CD4-positive, alpha-beta T cell treated with Interleukin-6 at 100 ng/mL for 8 hours (primary cell): ENCODE results near the gene CACNA1S.

Source experiments
- DNase-seq: peaks from one replicate; pipeline ENCODE4 v3.0.0-alpha.2; 2020; ENCODE audit warnings: mixed read lengths, low spot score

The CACNA1S gene

DNA sequence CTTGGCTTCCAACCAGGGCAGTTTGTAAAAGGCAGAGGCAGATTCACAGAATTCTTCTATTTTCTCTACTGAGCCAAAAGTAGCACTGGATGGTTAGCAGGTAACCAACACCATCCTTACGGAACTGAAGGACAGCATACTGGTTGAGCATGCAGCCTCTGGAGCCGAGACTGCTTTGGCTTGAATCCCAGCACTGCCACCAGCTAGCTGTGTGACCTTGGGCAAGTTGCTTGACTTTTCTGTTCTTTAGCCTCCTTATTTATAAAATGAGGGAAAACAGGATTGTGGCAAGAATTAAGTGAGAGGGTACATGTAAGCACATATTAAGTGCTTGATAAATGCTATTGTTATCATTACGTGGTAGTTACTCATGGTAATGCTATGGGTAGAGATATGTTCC lies 19.5 kb downstream of the CACNA1S start:
- no peak for DNase-seq

DNA sequence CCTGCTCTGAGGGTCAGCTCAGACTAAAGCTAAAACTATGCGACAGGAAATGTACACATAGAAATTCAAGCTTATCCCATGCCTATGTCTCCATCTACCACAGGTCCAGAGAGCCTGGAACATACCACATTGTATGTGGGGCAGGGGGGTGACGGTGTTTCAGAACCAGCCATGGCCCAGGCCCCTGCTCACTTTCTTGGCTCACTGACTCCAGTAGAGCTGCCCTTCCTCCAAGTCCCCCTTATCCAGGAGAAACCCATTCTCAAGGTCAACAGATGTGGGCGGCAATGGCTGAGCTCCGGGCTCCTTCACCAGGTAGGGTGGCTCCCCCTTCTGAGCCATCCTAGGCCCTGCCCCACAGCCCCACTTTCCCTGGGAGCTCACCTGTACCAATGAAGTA lies 21.0 kb downstream of the CACNA1S start:
- DNase-seq, result no peak

DNA sequence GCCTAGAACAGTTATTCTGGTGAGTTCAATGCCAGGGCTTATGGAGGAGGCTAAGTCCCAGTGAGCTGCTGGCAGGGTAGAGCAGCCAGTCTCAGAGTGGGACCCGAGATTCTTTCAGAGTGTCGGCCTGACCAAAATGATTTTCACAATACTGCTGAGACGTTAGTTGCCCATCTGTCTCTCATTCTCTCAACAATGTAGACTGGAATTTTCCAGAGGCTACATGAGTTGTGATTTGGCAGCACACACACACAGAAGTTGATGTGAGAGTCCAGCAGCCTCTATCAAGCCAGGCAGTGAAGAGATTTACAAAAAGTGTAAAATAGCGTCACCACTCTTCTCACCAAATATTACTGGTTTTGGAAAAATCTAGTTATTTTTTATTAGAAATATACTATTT lies 21.7 kb downstream of the CACNA1S start:
- no peak for DNase-seq

DNA sequence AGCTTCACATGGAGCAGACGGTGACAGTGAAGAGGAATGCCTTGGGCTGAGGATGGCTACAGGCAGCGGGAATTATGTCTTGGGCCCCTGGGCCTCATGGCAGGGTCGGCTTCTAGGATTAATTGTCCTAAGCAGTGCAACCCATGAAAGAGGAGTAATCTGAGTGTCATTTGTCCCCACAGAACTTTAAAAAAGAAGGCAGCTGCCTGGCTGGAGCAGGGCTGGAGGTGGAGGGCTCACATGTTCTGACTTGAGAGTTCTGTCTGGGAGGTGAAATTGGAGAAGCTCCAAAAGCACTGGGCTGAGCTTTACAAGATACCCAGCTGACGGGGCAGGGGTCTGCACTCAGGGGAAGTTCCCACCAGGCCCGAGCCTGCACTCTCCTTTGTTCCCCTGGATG lies 22.6 kb downstream of the CACNA1S start:
- no peak for DNase-seq

DNA sequence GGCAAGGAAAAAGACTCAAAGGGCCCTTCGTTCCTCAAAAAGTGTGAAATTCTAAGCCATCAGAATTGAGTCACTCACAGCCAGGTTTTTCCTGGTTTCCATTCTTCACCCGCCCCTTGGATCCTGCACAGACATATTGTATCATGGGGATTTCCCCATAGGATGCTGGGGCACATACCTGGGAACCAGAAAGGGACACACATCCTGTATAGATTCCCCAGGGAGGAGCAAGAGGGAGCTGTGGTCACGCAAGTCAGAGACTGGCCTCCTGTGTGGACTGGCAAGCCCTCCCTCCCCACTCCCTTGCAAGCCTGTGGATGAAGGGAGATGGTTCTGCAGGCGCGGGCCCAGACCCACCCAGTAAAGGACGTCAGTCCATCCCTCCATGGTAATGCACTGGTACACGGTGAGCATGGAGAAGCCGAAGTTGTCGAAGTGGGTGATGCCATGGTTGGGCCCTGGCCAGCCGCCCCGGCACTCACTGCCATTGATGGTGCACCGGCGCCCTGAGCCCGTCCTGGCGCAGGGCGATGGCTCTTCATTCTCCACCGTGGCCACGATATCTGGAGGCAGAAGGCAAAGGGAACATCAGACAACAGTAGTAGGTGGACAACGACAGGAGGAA lies 23.2 kb downstream of the CACNA1S start:
- no peak for DNase-seq

DNA sequence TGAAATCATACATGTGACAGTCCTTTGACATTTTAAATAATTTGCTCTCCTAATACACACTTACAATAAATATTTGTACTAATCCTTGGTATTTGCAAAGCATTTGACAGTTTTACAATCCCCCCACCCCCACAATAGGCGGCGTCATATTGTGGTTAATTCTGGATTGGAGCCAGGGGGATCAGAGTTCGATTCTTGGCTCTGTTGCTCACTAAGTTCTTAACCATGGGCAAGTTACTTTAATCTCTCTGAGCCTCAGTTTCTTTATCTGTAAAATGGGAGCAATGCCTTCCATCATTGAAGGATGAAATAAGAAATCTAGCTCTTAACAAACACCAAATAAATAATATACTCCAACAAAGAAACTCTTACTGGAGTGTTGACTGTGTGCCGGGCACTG lies 23.8 kb downstream of the CACNA1S start:
- no peak for DNase-seq

DNA sequence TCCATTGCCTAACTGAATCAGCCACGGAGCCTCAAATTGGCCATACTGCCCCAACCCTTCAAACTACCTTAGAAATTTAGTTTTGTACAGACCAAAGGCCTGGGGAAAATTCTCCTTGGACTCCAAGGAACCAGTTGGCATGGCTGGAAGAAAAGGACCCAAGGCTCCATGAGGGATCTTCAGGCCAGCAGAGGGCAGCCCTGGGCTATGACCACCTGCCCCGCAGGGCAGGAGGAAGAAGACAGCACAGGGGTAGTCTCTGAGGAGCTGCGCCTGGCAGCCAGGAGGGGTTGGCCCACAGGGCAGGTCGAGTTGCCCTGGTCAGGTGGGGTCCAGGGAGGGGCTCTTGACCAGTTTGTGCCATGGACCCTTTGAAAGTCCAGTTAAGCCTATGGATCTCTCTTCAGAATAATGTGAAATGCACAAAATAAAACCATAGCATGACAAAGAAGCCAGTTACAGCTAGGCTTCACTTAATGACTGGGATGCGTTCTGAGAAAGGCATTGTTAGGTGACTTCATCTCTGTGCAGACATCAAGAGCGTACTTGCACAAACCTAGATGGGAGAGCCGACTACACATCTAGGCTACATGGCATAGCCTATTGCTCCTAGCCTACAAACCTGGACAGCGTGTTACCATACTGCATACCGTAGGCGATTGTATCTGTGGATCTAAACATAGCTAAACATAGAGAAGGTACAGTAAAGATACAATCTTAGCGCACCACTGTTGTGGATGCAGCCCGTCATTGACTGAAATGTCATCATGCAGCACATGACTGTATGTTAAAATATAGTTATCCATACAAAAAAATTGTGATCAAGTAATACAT lies 26.1 kb downstream of the CACNA1S start:
- DNase-seq, result peak; percentile 29

DNA sequence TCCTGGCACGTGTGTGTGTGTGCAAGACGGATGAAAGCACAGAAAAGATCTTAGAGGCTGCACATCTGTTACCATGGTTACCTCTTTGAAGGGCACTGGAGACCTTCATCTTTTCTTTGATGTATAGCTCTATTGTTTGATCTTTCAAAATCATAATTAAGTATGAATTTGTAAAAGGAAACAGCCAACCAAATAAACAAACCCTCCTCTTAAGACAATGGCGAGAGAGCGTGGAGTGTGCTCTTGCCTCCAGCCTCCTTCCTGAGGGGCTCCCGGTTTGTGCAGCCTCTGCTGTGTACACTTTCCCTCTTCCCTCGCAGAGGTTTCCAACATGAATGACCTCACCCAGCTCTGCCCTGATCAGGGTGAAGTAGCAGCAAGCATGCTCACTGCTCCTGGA lies 27.9 kb downstream of the CACNA1S start:
- no peak for DNase-seq

DNA sequence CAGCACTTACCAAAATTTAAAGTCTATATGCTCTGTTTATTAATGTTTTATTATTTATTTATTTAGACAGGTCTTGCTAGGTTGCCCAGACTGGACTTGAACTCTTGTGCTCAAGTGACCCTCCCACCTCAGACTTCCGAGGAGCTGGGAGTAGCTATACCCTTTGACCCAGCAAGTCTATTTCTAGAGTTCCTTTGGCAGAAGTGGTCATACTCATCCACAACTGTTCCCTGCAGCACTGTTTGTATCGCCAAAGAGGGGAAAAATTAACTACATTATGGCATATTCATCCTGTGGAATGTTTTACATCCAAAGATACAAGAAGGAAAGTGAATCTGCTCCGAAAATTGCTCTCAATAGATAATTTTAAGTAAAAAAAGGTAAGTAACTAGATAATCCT lies 28.5 kb downstream of the CACNA1S start:
- DNase-seq, result no peak

DNA sequence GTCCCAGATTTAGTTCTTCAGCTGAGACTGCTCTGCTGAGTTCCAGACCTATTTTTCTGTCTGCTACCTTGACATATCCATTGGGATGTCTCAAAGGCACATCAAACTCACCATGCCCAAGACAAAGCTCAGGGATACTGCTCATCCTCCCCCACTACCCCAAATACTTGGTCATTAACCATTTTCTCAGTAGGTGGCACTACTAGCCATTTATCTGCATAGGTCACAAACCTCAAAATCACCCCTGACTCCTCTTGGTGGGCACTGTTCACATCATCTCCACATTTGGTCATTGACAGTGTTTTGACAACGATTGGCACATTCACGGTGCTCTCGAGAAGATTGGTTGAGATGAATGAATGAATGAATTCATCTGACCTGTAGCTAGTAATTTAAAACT lies 32.1 kb downstream of the CACNA1S start:
- no peak for DNase-seq

DNA sequence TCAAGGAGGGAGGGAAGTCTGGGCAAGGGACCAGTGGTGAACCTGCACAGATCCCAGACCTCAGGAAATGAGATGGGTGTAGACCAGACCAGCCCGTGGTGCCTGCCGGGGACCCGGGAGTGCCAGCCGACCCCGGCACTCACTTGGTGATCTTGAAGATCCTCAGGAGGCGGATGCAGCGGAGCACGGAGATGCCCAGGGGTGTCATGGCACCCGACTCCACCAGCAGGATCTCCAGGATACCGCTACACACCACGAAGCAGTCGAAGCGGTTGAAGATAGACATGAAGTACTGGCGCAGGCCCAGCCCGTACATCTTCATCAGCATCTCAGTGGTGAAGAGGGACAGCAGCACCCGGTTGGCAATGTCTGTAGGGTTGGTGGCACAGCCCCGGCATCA lies 34.5 kb downstream of the CACNA1S start:
- DNase-seq, result no peak

DNA sequence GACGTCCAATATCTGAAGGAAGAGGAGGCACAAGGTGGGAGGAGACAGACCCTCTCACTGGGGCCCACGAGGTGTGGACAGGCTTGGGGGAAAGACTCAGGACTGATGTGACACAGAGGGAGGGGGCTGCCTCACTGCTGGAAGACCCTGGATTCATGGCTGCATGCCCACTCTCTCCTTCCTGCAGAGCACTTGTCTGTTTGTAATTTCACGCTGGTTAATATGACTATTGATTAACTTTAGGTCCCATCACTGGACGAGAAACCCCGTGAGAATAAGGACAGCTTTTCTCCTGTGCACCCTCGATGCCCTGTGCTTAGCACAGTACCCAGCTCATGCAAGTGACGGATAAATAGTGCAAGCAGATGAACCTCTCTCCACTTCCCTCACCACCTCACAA lies 35.1 kb downstream of the CACNA1S start:
- no peak for DNase-seq

DNA sequence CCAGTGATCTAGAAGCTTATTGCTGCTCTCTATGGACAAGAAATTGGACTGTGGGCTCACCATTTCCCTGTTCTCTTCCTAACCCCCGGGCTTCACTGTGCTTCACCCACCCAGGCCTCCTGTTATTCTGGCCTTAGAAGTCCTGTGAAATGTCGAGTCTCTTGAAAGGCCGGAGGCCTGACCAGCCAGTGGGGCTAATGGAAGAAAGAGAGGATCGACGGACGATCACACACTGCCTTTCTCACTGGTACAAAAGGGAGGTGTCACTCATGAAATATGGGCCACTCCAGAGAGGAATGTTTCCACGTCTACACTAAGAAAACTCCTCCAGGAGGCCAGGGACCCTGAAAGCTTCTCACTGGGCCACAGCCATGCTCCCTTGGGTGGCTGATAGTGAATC lies 36.1 kb downstream of the CACNA1S start:
- no peak for DNase-seq

DNA sequence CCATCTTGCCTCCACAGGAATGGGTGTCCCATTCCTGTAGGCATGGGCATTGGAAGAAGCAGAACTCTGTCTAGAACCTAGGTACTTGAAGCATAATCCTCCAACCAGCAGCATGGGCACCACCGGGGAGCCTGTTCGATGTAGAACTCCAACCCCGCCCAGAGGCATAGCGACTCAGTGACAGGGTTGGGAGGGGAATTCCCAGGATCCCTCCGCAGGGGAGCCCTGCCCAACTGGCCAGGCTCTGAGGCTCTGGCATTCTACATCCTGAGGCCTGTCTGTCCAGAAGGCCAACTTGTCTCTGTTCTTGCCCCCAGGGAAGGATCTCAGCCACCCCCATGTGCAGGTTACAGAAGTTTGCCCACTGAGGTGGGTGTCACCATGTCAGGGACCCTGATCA lies 38.2 kb downstream of the CACNA1S start:
- no peak for DNase-seq

DNA sequence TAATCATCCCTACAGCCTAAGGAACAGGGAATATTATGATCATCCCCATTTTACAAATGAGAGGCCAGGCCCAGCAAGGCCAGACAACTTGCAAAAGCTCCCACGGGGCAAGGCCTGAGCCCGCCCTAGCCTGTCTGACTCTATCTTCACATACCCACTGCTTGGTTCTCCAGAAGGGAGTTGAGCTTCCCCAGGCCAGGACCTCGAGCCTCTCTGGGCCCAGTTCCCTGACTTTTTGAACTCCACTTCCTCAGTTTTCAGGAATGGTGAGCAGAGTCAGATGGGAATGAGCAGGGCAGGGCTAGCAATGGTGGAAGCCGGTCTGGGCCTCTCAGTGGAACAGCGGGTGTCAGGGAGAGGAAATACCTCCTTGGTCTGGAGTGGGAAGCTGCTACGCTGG lies 39.3 kb downstream of the CACNA1S start:
- no peak for DNase-seq

DNA sequence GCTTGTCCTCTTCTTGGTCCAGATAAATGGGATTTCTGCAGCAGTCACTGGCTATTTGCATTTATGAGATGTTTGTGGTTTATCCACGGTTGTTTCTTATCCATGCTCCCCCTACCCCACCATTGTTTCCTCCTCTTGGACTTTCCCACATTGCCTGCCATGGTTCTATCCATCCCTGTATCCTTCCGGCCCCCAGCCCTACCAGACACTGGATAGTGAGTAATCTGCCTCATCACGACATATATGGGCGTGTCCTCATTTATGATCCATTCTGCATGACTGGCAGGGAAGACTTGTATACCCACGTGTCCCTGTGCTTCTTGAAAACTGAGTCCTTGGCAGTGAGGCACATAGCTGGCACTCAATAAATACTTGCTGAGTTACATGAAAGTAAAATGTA lies 40.1 kb downstream of the CACNA1S start:
- DNase-seq, result no peak

DNA sequence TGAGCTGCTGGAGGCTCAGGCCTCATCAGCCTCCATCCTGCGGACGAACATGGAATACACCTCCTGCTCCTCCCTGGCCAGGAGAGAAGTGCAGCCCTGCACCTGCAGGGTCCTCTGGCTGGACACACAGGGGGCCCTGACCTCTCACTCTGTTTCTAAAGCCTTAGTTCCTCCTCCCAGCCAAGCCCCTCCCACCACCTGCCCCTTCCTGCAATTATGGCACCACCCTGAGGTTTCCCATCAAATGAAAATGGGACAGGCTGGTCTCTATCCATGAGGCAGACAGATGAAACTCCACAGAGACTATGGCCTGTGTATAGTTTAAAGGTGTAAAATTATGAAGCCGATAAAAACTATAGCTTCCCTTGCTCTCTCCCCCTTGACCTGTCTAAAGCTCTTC lies 42.6 kb downstream of the CACNA1S start:
- no peak for DNase-seq

DNA sequence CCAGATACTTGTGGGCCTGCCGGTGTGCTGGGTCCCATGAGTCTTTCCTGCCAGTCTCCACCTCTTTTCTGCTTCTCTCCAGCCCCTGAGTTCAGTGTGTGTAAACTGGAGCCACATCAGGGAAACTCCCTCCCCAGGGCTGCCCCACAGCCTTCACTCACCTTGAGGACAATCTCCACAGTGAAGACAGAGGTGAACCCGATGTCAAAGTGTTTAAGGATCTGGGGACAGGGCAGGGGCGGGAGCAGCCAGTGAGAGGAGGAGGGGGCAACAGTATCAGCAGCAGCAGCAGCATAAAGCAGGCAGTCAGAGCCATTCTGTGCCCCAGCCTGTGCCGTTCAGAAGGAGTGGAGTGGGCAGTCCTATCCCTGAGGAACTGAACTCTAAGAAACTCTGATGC lies 43.2 kb downstream of the CACNA1S start:
- no peak for DNase-seq

DNA sequence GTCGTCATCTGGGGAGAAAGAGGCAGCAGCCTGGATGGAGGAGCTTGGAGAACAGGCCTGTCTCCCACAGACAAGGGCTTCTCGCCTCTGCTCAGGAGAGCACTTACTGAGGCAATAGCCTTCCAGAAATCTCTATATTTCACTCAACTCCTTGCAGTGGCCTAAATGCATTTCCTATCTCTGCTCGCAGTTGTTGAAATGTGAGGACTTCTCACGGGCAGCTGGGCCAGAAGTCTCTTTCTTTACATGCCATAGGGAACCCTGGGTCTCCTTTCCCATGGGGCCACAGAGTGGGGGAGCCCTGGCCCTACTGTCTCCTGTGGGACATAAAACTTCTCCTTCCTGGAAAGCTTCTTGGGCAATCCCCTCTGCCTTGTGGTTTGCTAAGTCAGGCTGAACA lies 45.2 kb downstream of the CACNA1S start:
- no peak for DNase-seq

DNA sequence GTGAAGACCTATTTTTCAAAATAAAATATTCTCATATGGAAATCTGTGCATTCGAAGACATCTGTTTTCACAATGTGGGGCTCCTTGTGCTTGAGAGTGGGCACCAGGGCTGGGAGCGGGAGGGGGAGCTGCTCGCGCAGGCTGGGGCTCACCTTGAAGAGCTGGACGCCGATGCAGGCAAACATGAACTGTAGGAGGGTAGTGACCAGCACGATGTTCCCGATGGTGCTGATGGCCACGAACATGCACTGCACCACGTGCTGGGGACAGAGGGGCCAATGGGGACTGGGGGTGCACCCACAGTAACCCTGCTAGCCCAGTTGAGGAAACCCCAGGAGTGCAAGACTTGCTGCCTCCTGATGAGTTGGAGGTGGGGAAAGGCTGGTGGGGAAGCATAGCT lies 46.5 kb downstream of the CACNA1S start:
- no peak for DNase-seq

DNA sequence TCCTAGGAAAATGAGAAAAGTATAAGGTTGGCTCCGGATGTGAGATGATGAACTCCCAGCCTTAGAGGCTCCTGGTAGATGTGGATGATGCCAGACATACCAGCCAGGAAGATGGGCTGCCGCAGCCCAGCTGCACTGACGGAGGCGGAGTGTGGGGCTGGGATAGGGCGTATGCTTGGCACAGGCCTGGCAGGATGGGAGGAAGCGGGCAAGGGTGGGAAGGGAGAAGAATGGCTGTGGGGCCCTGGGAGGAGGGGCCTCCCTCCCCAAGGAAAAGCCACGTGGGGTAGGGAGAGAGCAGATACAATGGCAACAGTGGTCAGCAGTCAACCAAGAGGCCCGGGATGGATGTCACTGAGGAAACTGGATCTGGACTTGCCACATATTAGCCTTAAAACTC lies 47.4 kb downstream of the CACNA1S start:
- DNase-seq, result no peak

DNA sequence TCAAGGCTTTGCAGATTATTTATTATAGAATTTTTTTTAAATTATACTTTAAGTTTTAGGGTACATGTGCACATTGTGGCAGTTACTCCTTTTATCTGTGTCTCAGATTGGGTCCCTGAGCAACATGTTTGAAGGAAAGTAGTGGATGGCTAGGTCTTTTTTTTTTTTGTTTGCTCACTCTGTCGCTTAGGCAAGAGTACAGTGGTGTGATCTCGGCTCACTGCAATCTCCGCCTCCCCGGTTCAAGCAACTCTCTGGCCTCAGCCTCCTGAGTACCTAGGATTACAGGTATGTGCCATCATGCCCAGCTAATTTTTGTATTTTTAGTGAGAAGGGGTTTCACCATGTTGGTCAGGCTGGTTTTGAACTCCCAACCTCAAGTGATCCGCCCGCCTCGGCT lies 49.1 kb downstream of the CACNA1S start:
- DNase-seq, result no peak

DNA sequence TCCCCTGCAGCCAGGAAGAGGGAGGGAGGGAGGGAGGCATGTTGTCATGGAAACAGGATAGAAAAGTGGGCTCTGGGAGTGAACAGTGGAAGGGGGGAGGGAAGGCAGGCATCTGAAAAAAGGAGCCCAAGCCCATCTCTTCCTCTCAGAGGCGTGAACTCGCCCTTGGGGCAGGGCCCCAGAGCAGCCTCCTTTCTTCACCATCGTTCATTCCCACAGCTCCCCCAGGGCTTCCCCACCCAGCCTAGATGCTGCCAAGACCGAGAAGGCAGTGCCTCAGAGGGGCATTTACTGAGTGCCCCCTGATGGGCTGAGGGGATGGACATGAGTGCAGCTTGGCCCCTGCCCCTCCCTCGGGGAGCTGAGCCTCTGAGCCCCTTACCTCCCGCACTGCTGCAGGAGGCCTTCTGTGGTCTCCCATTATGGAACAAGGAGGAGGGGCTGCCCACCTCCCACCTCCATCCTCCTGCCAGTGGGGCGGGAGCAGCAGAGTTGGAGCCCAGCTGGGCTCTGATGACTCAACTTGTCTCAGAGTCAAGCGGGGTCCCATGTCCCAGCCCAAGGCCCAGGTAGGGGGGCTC lies 49.6 kb downstream of the CACNA1S start:
- no peak for DNase-seq

DNA sequence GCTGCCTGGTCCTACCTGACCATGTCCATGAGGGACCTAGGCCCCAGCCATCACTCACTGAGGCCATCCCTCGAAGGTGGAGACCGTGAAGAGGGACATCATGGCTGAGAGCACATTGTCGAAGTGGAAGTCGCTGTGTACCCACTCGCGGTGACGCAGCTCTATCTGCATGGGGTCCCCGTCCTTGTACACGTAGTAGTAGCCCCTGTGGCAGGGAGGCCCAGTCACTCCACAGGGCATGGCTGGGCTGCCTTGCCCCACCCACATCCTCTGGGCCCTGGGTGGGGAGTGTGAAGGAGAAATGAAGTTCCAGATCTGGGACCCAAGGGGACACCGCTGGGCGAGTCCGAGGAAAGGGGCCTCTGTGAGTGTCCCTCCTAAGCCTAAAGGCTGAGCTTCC lies 50.3 kb downstream of the CACNA1S start:
- no peak for DNase-seq
